ENCODE results near the gene PDE11A. TPM values are rescaled to one million over a fixed set of nuclear protein-coding genes. Genes with fewer than 3 reads are reported as not detected.

PDE11A gene
- total RNA-seq, 2 donors from 2014 or later: 1.5 to 1.9 TPM

- Histone ChIP-seq H3K4me3 (ENCODE audit: low read length) (no peak overlapping the region), H3K9me3 (ENCODE audit: control insufficient read depth, low read length) (no peaks in the 10 kb centered on the region), H3K36me3 (ENCODE audit: control insufficient read depth, insufficient read depth, low read length) (no peaks in the 10 kb centered on the region), H3K4me1 (ENCODE audit: control insufficient read depth, insufficient read depth, low read length) (no peaks in the 10 kb centered on the region), H3K9ac (ENCODE audit: extremely low read depth, low read length, poor library complexity, severe bottlenecking) (no peak overlapping the region), H3K27ac (ENCODE audit: low read depth, low read length) (no peak overlapping the region), H3K27me3 (ENCODE audit: control insufficient read depth, insufficient read depth, low read length, poor library complexity, severe bottlenecking) (no peaks in the 10 kb centered on the region)
- Mint-ChIP-seq H3K27ac (no peak overlapping the region), H3K4me1 (no peaks in the 10 kb centered on the region), H3K9me3 (no peaks in the 10 kb centered on the region), H3K36me3 (ENCODE audit: low read depth) (no peaks in the 10 kb centered on the region), H3K4me3 (no peak overlapping the region), H3K27me3 (ENCODE audit: insufficient read depth) (no peaks in the 10 kb centered on the region)
- TF ChIP-seq CTCF (conservative IDR thresholded peaks at IDR 0.05): no peak
- DNase-seq: no peak
Measured at GRCh38 chr2:178115271-178115670, 42.7 kb upstream of the PDE11A start.

- 92 to 98% methylated on average over 2 of the region's 2 CpGs for WGBS, 2 experiments (ENCODE audit: insufficient coverage in 1 of 2, insufficient read length in 1 of 2)
- no peak overlapping the region for H3K4me3 Mint-ChIP-seq
- no peaks in the 10 kb centered on the region for H3K27me3 Mint-ChIP-seq (ENCODE audit: insufficient read depth)
- Histone ChIP-seq H3K27me3 (ENCODE audit: control insufficient read depth, insufficient read depth, low read length, poor library complexity, severe bottlenecking) (no peaks in the 10 kb centered on the region), H3K9me3 (ENCODE audit: control insufficient read depth, low read length) (no peaks in the 10 kb centered on the region), H3K4me3 (ENCODE audit: low read length) (no peak overlapping the region), H3K27ac (ENCODE audit: low read depth, low read length) (no peak overlapping the region), H3K9ac (ENCODE audit: extremely low read depth, low read length, poor library complexity, severe bottlenecking) (no peak overlapping the region), H3K4me1 (ENCODE audit: control insufficient read depth, insufficient read depth, low read length) (no peaks in the 10 kb centered on the region), H3K36me3 (ENCODE audit: control insufficient read depth, insufficient read depth, low read length) (no peaks in the 10 kb centered on the region)
- H3K36me3 Mint-ChIP-seq (ENCODE audit: low read depth): no peaks in the 10 kb centered on the region
- no peak for TF ChIP-seq CTCF (conservative IDR thresholded peaks at IDR 0.05)
- H3K4me1 Mint-ChIP-seq: no peaks in the 10 kb centered on the region
- DNase-seq: no peak
- no peaks in the 10 kb centered on the region for H3K9me3 Mint-ChIP-seq
- no peak overlapping the region for H3K27ac Mint-ChIP-seq
Measured at GRCh38 chr2:178114462-178114861, 41.9 kb upstream of the PDE11A start.

GRCh38 chr2:178112202-178113152 is 39.9 kb upstream of the PDE11A start, which contains the start of gene RBM45:
Gene RBM45, plus strand, starts transcription at chr2:178112437. Its CDS starts 110 bp downstream, at chr2:178112547.
- Mint-ChIP-seq H3K9me3 (no peaks in the 10 kb centered on the region), H3K36me3 (ENCODE audit: low read depth) (no peaks in the 10 kb centered on the region), H3K4me3 (peak within 1 kb of the TSS; percentile 92), H3K27ac (peak within 1 kb of the TSS; percentile 94), H3K4me1 (no peaks in the 10 kb centered on the region), H3K27me3 (ENCODE audit: insufficient read depth) (no peaks in the 10 kb centered on the region)
- TF ChIP-seq CTCF (conservative IDR thresholded peaks at IDR 0.05): peak; percentile 99
- Histone ChIP-seq H3K9ac (ENCODE audit: extremely low read depth, low read length, poor library complexity, severe bottlenecking) (peak within 1 kb of the TSS; percentile 52), H3K27me3 (ENCODE audit: control insufficient read depth, insufficient read depth, low read length, poor library complexity, severe bottlenecking) (no peaks in the 10 kb centered on the region), H3K4me1 (ENCODE audit: control insufficient read depth, insufficient read depth, low read length) (no peaks in the 10 kb centered on the region), H3K36me3 (ENCODE audit: control insufficient read depth, insufficient read depth, low read length) (no peaks in the 10 kb centered on the region), H3K9me3 (ENCODE audit: control insufficient read depth, low read length) (no peaks in the 10 kb centered on the region), H3K27ac (ENCODE audit: low read depth, low read length) (no peak within 1 kb of the TSS), H3K4me3 (ENCODE audit: low read length) (peak within 1 kb of the TSS; percentile 96)
- DNase-seq: peak; percentile 96
- WGBS, 2 experiments (ENCODE audit: insufficient coverage in 1 of 2, insufficient read length in 1 of 2): 2 to 4% methylated on average over 28 to 60 of the region's 60 CpGs
